ENCODE data around the gene CASQ2.

CASQ2 gene

DNA sequence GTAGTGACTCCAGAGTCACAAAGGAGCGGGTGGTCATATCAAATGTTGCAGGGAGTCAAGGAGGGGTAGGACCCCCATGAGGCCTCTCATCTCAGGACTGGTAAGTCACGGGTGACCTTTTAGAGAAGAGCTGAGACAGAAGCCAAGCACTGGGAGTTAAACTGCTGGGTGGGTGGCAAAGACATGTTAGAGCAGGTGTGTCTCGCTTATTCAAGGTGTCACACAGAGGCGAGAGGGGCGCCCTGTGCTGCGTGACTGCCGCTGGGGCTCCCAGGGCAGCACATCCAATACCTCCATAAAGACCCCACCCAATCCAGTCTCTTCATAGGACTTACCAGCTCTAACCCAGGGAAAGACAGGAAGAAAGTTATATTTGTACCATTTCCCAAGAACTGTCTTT, 15.2 kb downstream of the CASQ2 start:
- TF ChIP-seq, protein P1, sequence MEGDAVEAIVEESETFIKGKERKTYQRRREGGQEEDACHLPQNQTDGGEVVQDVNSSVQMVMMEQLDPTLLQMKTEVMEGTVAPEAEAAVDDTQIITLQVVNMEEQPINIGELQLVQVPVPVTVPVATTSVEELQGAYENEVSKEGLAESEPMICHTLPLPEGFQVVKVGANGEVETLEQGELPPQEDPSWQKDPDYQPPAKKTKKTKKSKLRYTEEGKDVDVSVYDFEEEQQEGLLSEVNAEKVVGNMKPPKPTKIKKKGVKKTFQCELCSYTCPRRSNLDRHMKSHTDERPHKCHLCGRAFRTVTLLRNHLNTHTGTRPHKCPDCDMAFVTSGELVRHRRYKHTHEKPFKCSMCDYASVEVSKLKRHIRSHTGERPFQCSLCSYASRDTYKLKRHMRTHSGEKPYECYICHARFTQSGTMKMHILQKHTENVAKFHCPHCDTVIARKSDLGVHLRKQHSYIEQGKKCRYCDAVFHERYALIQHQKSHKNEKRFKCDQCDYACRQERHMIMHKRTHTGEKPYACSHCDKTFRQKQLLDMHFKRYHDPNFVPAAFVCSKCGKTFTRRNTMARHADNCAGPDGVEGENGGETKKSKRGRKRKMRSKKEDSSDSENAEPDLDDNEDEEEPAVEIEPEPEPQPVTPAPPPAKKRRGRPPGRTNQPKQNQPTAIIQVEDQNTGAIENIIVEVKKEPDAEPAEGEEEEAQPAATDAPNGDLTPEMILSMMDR (IDR thresholded peaks at IDR 0.05; ENCODE audit: low read depth, low read length) = no peak
- Histone ChIP-seq H3K9me3 (no peaks in the 10 kb centered on the region), H3K4me1 (no peaks in the 10 kb centered on the region), H3K36me3 (no peaks in the 10 kb centered on the region), H3K27me3 (no peaks in the 10 kb centered on the region), H3K4me3 (ENCODE audit: low read depth, low read length) (no peak overlapping the region)
- DNase-seq = no peak

DNA sequence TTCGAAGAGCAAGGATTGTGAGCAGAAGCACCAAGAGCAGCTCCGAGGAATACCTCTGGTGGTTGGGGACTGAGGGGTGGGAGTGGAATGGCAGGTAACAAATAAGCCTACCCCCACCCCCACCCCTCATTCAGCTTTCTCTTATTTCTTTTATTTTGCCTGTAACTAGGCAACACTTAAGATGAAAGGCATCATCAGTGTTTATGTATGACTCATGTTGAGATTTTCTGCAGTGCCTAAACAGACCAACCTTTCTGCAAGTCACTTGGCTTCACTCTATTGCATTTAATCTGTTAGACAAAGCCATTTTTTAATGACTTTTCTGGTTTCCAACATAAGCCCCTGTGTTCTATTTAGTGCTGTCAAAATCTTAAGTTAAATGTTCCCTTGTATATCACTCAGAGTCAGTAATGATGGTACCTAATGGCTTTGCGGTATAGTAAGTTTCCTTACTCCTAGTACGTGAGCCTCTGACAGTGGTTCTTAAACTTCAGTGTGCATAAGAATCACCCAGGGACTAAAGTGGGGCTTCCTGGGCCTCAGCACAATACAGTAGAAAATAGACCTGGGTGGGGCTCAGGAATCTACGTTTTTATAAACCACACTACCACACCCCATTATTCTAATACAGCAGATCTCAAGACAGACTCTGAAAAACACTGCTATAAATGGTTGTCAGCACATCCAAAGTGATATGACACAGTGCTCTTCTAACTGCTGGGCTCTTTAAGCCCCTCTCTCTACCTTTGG, 19.9 kb downstream of the CASQ2 start:
- H3K4me1 ChIP-seq = no peaks in the 10 kb centered on the region
- H3K36me3 ChIP-seq = no peaks in the 10 kb centered on the region
- no peak overlapping the region for H3K4me3 ChIP-seq (ENCODE audit: low read depth, low read length)
- no peak for DNase-seq
- no peaks in the 10 kb centered on the region for H3K27me3 ChIP-seq
- TF ChIP-seq, protein P1 (IDR thresholded peaks at IDR 0.05; ENCODE audit: low read depth, low read length) = no peak
- no peaks in the 10 kb centered on the region for H3K9me3 ChIP-seq

DNA sequence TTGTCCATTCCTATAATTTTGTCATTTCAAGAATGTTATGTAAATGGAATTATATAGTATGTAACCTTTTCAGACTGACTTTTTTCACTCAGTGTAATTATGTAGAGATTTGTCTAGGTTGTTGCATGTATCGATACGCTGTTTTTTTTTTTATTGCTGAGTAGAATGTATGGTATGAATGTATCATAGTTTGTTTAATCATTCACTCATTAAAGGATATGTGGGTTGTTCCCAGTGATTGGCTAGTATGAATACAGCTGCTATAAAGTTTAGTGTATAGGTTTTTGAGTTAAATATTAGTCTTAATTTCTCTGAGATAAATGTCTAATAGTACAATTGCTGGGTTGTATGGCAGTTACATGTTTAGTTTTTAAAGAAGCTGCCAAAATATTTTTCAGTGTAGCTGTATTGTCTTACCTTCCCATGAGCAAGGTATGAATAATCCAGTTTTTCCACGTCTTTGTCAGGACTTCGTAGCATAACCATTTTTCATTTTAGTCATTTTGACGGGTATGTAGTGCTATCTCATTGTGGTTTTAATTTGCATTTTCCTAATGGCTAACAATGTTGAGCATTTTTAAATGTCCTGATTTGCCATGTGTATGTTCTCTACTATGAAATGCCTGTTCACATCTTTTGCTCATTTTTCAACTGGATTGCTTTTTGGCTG, 22.4 kb downstream of the CASQ2 start:
- TF ChIP-seq, protein P1 (IDR thresholded peaks at IDR 0.05; ENCODE audit: low read depth, low read length) = no peak
- DNase-seq = no peak

DNA sequence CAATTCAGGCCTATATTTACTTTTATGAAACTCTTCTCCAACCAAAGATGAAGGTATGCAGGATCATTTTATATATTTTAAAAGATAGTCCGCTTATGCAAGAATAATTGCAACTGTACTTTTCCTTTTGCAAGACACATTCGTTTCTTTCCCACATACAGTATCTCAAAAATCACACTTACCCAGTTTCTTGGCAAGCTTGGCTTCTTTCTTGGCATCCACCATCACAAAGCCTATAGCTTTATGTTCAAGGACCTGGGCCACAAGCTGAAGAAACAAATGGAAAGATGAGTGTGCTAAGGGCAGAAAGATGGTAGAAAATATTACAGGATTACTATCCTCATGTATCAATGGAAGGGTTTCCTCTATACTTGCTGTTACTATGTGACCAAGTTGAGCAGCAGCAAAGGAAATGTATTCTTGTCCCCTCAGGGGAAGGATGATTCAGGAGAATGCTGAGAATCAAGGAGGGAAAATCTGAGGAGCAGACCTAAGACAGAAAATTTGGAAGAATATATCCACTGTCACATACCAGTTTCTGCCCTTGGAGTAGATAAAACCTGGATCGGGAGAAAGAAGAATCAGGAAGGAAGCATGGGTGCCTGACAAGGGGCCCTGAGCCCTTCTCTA, 23.8 kb downstream of the CASQ2 start:
- Histone ChIP-seq H3K36me3 (no peaks in the 10 kb centered on the region), H3K27me3 (no peaks in the 10 kb centered on the region), H3K9me3 (no peaks in the 10 kb centered on the region), H3K4me1 (no peaks in the 10 kb centered on the region), H3K4me3 (ENCODE audit: low read depth, low read length) (no peak overlapping the region)
- no peak for DNase-seq
- TF ChIP-seq, protein P1 (IDR thresholded peaks at IDR 0.05; ENCODE audit: low read depth, low read length) = no peak

More for the DNA sequence above, 22.4 kb downstream of the CASQ2 start:
- Histone ChIP-seq H3K9me3 (no peaks in the 10 kb centered on the region), H3K27me3 (no peaks in the 10 kb centered on the region), H3K4me1 (no peaks in the 10 kb centered on the region), H3K4me3 (ENCODE audit: low read depth, low read length) (no peak overlapping the region), H3K36me3 (no peaks in the 10 kb centered on the region)

DNA sequence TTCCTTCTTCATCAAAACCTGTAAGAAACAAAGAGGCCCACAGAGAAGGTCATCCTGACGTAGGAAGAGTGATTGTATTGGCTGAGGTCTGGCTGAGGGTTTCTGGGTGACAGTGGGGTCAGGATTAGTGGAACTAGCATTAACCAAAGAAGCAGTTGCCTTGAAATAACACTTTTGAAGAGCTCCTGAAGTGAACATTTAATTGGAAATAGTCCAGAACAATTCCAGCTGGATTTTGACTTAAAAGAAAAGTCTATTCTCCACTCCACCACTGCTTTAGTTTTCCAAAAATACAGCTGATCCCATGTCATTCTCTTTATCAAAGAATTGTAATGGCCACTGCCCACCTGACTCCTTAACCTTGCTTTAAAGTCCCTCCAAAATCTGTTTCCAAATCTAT, 27.7 kb downstream of the CASQ2 start:
- H3K36me3 ChIP-seq = no peaks in the 10 kb centered on the region
- no peak for DNase-seq
- TF ChIP-seq, protein P1 (IDR thresholded peaks at IDR 0.05; ENCODE audit: low read depth, low read length) = no peak
- no peak overlapping the region for H3K4me3 ChIP-seq (ENCODE audit: low read depth, low read length)
- H3K9me3 ChIP-seq = no peaks in the 10 kb centered on the region
- H3K4me1 ChIP-seq = no peaks in the 10 kb centered on the region
- H3K27me3 ChIP-seq = no peaks in the 10 kb centered on the region

DNA sequence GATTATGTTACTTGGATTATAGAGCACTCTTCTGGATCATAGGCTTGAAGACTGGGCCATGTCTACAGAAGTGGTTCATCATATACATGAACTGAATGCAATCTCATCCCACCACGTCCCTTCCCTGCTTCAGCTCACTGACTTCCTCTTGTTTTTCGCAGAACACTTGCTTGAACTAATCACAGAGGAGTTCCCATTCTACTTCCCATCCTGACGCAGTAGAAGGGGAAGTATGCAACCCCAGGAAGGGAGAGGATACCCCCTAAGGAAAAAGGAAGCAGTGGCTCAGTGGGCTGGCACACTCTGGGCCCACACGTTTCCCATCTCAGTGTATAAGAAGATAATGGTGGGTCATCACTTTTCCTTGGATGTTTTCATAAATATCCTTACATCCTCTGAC, 36.2 kb downstream of the CASQ2 start:
- Histone ChIP-seq H3K4me3 (ENCODE audit: low read depth, low read length) (no peak overlapping the region), H3K4me1 (no peaks in the 10 kb centered on the region), H3K36me3 (no peaks in the 10 kb centered on the region), H3K27me3 (no peaks in the 10 kb centered on the region), H3K9me3 (no peaks in the 10 kb centered on the region)
- no peak for DNase-seq
- TF ChIP-seq, protein P1 (IDR thresholded peaks at IDR 0.05; ENCODE audit: low read depth, low read length) = no peak
